Muscle of arm (tissue), 14 donors: ENCODE results near the gene PTH2. TPM values are rescaled to one million over a fixed set of nuclear protein-coding genes. Genes with fewer than 3 reads are reported as not detected.
"Not testable (repeated sequence)": the region's sequence is repeated elsewhere in the genome, so short reads cannot be mapped to it uniquely, and the experiment has no call there.

Experiments
- DNase-seq: peaks from one replicate; pipeline ENCODE4 v3.0.0-alpha.2; 2013
- long read RNA-seq, 11 donors: transcript quantifications; one replicate each; lab custom pipeline, GENCODE V29; 2026
- polyA plus RNA-seq, 12 donors: library from polyadenylated mRNA; unstranded; fragments of 120-200 nt; gene quantifications; one replicate each; pipeline ENCODE4 v1.2.1, GENCODE V29; 2013; ENCODE audit not compliant: insufficient read length in 12 of 12

Gene PTH2, protein sequence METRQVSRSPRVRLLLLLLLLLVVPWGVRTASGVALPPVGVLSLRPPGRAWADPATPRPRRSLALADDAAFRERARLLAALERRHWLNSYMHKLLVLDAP
- polyA plus RNA-seq, result not detected
- long read RNA-seq, donor 1, result 0 reads
- long read RNA-seq, donor 2, result 0 reads
- long read RNA-seq, donor 3, result 0 reads
- long read RNA-seq, donor 4, result 0 reads
- long read RNA-seq, donor 5, result 0 reads
- long read RNA-seq, donor 6, result 0 reads
- long read RNA-seq, donor 7, result 0 reads
- long read RNA-seq, donor 8, result 0 reads
- long read RNA-seq, donor 9, result 0 reads
- long read RNA-seq, donor 10, result 0 reads
- long read RNA-seq, donor 11, result 0 reads

DNA sequence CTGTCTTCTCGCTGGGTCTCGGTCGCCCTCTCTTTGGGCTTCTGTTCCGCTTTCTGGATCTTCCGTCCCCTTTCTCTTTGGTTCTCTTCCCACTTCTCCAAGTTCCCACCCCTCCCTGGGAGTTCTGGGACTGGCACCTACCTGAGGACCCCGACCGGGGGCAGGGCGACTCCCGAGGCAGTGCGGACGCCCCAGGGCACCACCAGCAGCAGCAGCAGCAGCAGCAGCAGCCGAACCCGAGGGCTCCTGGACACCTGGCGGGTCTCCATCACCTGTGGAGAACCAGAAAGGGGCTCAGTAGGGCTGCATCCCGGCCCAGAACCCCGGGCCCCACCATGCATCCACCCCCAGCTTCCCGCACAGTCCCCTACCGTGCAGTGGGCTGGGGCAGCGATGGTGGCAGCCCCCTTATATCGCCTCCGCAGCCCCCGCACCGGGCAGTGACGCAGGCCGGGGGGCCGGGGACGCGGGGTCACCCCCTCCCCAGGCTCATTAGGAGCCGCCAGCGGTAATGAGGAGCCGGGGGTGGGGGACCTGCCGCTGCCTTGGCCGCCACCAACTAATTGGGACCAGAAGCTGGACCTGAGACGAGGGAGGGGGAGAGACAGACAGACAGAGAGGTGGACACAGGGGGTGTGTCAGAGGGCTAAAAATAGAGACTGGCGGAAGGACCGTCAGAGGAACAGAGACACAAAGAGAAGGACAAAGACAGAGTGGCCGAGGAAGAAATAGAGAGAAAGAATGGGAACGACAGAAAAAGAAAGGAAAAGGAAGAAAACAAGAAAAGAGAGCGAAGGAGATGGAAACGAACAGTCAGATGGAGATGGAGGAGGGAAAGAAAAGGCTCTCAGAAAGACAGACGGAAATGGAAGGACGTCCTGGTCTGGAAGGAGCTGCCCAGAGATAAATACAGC, at the start of gene PTH2:
Gene PTH2 (minus strand): TSS at position 371 of the 914 bp plus-strand sequence. CDS start 102 bp downstream, at position 269.
- no peak for DNase-seq

DNA sequence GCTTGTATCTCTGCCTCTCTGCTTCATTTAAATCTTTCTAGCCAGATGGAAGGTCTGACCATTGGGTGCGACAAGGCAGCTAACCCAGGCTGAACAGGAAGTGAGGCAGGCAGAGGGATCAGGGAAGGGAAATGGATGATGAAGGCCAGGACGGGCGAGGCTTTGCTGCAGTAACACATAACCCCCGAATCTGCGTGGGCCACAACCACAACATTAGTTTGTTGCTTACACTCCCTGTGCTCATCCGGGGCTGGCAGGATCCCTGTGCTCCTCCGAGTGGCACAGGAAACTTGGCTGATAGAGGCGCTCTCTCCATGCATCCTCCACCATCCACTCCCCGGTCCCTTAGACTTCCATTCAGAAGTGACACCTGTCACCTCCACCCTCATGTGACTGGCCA, 49.7 kb upstream of the PTH2 start:
- no peak for DNase-seq

DNA sequence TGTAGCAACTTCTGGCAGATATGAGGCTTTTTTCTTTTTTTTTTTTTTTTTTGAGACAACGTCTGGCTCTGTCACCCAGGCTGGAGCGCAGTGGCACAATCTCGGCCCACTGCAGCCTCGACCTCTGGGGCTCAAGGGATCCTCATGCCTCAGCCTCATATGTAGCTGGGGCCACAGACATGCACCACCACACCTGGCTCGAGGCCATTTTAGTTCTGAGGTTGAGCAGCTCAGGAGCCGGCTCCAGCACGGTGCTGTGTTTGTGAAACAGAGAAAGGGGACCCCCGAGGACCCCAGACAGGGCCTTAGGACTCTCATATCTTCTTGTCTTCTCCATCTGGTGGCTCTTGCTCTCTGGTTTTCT, 47.4 kb upstream of the PTH2 start:
- no peak for DNase-seq

- DNase-seq, result no peak
Observed at GRCh38 chr19:49469828-49470614, 46.8 kb upstream of the PTH2 start.

GRCh38 chr19:49468746-49469447, 45.7 kb upstream of the PTH2 start:
- DNase-seq, result peak; percentile 86

DNA sequence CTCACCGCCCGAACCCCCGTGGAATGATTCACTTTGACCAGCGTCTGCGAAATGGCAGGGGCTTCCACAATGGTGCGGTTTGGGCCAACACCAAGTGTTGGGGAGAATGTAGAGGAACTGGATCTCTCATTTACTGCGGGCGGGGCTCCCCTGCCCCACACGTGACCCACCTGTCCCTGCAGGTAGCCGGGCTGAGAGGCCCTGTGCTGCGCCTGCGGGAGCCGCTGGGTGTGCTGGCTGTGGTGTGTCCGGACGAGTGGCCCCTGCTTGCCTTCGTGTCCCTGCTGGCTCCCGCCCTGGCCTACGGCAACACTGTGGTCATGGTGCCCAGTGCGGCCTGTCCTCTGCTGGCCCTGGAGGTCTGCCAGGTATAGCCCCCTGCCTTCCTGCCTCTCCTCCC, 45.0 kb upstream of the PTH2 start:
- DNase-seq, result no peak

DNA sequence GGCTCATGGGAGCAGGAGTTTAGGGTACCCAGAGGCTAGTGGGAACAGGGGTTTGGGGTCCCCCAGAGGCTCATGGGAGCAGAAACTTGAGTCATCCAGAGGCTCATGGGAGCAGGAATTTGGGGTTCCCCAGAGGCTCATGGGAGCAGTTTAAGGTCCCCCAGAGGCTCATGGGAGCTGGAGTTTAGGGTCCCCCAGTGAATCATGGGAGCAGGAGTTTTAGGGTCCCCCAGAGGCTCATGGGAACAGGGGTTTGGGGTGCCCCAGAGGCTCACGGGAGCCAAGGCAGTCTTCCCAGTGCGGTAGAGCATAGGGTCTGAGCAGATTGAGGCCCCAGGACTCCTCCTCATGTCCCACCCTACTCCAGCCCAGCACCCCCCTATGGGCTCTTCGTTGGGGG, 42.1 kb upstream of the PTH2 start:
- no peak for DNase-seq

GRCh38 chr19:49463960-49464740, 40.9 kb upstream of the PTH2 start:
- no peak for DNase-seq

- DNase-seq, result no peak
Observed at GRCh38 chr19:49462492-49462891, 39.3 kb upstream of the PTH2 start.

DNA sequence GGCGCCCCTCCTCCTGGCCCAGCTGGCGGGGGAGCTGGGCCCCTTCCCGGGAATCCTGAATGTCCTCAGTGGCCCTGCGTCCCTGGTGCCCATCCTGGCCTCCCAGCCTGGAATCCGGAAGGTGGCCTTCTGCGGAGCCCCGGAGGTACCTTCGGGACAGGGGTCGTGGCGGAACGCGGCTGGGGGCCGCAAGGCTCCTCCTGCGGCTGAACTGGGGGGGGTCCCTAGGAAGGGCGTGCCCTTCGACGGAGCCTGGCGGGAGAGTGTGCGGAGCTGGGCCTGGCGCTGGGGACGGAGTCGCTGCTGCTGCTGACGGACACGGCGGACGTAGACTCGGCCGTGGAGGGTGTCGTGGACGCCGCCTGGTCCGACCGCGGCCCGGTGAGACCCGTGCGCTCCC, 38.4 kb upstream of the PTH2 start:
- no peak for DNase-seq

- DNase-seq, result not testable (repeated sequence)
Observed at GRCh38 chr19:49461130-49461529, 37.9 kb upstream of the PTH2 start.

DNA sequence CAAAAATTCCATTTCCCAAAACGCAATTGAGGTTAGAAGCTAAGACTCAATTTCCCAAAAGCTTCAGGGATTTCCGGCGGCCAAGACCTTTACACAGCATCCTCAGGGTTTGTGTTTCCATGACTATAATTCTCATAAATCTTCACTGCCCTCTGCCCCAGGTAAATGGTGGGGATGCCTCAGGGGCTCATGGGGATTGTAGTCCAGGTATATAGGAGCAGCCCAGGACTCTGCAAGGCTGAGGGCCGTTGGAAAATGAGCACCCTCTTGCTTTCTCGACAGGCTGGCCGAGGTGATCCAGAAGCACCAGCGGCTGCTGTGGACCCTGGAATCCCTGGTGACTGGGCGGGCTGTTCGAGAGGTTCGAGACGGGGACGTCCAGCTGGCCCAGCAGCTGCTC, 36.1 kb upstream of the PTH2 start:
- no peak for DNase-seq

- no peak for DNase-seq
Observed at GRCh38 chr19:49458567-49458903, 35.3 kb upstream of the PTH2 start.

- DNase-seq, result no peak
Observed at GRCh38 chr19:49456326-49456725, 33.1 kb upstream of the PTH2 start.

DNA sequence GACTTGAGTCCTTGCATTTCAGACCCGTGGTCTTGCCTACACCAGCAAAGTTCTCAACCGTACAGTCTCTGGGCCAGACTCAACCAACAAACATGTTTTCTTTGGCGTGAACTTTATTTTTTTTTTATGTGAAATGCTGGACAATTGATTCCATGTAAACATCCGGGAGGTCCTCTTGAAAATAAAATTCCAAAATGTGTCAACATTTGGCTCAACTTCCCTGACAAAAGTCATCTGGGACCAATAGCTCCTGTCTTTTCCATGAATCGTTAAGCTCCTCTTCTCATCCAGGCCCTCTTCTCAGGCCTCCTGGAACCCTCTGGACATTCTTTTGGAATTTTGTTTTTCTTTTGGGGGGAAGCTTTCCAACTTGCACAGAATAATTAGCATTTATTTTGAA, 32.5 kb upstream of the PTH2 start:
- peak; percentile 82 for DNase-seq

DNA sequence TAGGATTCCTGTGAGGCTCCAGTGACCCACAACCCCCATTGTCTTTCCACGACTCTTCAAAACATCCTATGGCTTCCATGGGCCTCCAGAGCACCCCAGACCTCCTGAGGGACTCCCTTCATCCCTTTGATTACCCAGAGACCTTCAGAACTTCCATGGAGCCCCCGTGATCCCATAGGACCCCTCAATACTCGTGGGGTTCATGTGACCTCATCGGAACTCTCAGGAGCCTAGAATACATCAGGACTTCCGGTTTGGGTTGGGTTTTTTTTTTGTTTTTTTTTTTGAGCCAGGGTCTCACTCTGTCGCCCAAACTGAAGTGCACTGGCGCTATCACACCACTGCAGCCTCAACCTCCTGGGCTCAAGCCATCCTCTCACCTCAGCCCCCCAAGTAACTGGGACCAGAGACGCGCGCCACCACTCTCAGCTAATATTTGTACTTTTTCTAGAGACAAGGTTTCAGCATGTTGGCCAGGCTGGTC, 30.6 kb upstream of the PTH2 start:
- DNase-seq, result no peak

DNA sequence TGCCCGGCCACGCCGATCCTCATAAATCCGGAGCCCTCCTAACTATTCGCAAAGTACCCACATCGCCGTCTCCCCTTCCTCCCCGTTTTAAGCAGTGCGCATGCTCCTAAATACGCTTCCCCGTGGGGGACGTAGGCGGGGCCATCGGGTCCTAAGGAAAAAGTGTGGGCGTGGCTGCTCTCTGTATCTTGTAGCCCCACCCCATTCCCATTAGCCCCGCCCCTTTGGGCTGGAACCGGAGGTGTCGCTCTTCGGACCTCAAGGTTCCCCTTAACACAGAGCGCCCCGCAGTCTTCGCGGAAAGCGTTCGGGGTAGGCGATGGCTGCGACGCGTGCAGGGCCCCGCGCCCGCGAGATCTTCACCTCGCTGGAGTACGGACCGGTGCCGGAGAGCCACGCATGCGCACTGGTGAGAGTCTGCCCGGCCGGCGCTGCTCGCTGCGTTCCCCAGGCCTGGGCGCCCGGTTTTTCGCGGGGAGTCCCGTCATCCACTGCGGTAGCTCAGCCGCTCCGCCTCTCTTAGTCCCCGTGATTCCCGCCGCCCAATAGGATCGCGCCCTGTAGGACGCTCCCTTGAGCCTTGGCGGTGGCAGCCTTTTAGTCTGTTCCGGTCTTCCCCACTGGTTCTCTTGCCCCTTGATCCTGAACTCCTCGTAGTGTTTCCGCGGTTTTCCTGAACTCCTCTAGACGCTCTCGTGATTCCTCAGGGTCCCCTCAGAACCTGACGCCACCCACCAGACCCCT, 29.9 kb upstream of the PTH2 start, which contains the start of gene ALDH16A1:
Gene ALDH16A1 (plus strand): TSS at position 213 of the 744 bp plus-strand sequence. CDS start 107 bp downstream, at position 320.
- DNase-seq, result peak; percentile 98

DNA sequence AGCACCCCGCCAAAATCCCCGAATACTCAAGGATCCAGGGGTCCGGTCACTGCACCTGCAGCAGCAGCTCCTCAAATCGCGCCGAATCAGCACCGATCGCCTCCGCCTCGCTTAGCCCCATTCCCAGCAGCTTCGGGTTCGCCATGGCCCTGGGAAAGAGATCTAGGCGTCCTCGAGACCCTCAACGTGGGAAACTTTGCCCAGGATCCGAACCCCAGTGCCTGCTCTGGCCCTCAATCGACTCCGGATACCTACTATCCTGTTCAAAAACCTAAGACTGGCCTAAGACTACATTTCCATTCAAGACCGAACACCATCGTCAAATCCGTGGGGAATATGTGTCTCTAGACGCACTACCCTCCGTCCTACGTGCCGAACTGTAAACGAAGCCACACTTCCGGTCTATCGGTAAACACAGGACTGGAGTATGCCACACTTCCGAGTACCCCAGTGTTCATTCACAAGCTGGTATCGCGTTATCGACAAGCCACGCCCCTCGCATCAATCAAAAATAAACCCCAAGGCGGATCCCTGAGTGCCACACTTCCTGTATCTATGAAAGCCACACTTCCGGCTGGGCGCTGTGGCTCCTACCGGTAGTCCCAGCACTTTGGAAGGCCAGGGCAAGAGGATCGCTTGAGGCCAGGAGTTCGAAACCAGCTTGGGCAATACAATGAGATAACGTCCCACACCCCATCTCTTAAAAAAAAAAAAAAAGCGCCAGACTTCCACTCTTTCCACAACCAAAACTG, 28.4 kb upstream of the PTH2 start, which contains the start of gene PIH1D1:
Gene PIH1D1 (minus strand): TSS at position 385 of the 752 bp plus-strand sequence. CDS start 240 bp downstream, at position 145.
- peak; percentile 97 for DNase-seq

- DNase-seq, result no peak
Observed at GRCh38 chr19:49450405-49450804, 27.2 kb upstream of the PTH2 start.
